ENCODE data around the gene TMEM116.
A peak's percentile ranks its signal among the peaks of the same experiment; 100 is the strongest.
"Not testable (repeated sequence)": the region's sequence is repeated elsewhere in the genome, so short reads cannot be mapped to it uniquely, and the experiment has no call there.

TMEM116 gene

DNA sequence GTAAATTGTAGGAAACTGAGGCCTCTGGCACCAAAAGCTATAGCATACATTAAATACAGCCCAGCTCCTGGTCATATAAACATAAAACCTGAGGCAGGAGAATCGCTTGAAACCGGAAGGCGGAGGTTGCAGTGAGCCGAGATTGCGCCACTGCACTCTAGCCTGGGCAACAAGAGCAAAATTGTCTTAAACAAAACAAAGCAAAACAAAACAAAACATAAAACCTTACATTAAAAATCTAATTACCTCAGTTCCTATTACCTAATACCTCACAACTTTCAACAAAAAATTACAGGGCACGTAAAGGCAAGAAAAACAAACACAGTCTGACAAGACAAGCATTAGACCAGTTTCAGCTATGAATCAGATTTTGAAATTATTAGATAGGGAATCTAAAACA is 36.7 kb downstream of the TMEM116 start:
- Mint-ChIP-seq H3K4me1 (ENCODE audit: low read depth) (peaks cover 7% of the 10 kb centered on the region), H3K27ac (no peak overlapping the region), H3K4me3 (no peak overlapping the region), H3K9me3 (peaks cover 6% of the 10 kb centered on the region), H3K36me3 (ENCODE audit: low read depth) (peaks cover 10% of the 10 kb centered on the region), H3K27me3 (ENCODE audit: low read depth) (no peaks in the 10 kb centered on the region)

DNA sequence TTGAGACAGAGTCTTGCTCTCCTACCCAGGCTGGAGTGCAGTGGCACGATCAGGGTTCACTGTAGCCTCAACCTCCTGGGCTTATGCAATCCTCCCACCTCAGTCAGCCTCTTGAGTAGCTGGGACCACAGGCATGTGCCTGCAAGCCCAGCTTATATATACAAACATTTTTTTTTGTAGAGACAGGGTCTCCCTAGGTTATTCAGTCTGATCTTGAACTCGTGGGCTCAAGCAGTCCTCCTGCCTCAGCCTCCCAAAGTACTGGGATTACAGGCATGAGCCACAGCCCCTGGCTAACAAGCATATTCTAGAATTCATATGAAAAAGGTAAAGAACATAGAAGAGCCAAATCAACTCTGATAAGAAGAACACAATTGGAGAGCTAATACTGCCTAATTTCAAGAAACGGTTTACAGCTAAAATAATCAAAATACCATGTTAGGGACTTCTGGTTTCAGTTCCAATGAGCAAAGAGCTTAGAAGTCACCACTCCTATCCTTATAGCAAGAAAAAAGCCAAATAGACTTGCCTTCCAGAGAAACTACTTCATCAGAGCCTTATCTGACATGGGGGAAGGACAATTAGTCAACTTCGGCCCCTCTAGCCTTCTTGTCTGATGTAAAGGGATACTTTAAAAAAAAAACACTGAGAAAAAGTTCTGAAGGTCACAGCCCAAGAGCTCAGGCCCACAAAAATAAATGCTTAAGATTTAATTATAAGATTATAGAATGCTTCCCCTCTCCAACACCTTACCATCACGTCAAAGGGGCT is 37.6 kb downstream of the TMEM116 start:
- H3K27me3 Mint-ChIP-seq (ENCODE audit: low read depth): no peaks in the 10 kb centered on the region

DNA sequence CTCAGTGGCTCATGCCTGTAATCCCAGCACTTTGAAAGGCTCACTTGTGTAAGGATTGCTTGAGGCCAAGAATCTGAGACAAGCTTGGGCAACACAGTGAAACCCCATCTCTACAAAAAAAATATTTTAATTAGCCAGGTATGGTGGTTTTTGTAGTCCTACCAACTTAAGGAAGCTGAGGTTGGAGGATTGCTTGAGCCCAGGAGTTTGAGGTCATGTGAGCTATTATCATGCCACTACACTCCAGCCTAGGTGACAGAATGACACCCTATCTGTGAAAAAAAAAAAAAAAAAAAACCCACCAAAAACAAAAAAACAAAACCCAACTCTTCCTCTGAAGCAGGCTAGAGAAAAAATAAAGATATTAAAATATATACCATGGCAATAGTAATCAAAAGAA is 41.2 kb downstream of the TMEM116 start:
- peaks cover 25% of the 10 kb centered on the region for H3K9me3 Mint-ChIP-seq
- H3K4me3 Mint-ChIP-seq: no peak overlapping the region
- H3K36me3 Mint-ChIP-seq (ENCODE audit: low read depth): peaks cover 17% of the 10 kb centered on the region
- peaks cover 13% of the 10 kb centered on the region for H3K4me1 Mint-ChIP-seq (ENCODE audit: low read depth)
- no peak overlapping the region for H3K27ac Mint-ChIP-seq
- no peaks in the 10 kb centered on the region for H3K27me3 Mint-ChIP-seq (ENCODE audit: low read depth)

More for the DNA sequence above, 37.6 kb downstream of the TMEM116 start:
- H3K9me3 Mint-ChIP-seq: peaks cover 12% of the 10 kb centered on the region
- H3K4me1 Mint-ChIP-seq (ENCODE audit: low read depth): peaks cover 7% of the 10 kb centered on the region
- H3K4me3 Mint-ChIP-seq: no peak overlapping the region
- peaks cover 12% of the 10 kb centered on the region for H3K36me3 Mint-ChIP-seq (ENCODE audit: low read depth)
- H3K27ac Mint-ChIP-seq: peak overlapping the region; percentile 71

DNA sequence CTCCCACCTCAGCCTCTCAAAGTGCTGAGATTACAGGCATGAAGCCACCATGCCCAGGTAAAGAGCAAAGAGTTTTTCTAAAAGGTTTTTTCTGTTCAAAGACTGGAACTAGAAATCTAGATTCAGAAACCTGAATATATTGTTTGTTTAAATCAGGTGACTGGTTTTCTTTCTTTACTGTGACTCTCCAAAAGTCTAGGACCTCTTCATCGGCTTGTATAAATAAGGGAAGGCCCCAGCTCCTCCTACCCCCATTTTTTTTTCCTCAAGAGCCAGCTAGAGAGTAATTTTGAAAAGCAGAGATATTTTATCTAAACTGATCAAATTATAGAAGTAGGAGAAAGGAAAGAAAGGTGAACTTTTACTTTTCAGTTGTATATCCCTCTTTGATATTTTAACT is 48.0 kb downstream of the TMEM116 start:
- Mint-ChIP-seq H3K27me3 (ENCODE audit: low read depth) (no peaks in the 10 kb centered on the region), H3K36me3 (ENCODE audit: low read depth) (peaks cover 43% of the 10 kb centered on the region)

DNA sequence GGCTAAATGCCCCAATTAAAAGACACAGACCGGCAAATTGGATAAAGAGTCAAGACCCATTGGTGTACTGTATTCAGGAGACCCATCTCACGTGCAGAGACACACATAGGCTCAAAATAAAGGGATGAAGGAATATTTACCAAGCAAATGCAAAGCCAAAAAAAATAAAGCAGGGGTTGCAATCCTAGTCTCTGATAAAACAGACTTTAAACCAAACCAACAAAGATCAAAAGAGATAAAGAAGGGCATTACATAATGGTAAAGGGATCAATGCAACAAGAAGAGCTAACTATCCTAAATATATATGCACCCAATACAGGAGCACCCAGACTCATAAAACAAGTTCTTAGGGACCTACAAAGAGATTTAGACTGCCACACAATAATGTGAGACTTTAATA is 53.4 kb downstream of the TMEM116 start:
- not testable (repeated sequence) for H3K27ac Mint-ChIP-seq; H3K27me3 Mint-ChIP-seq (ENCODE audit: low read depth); H3K4me3 Mint-ChIP-seq; H3K4me1 Mint-ChIP-seq (ENCODE audit: low read depth)
- Mint-ChIP-seq H3K36me3 (ENCODE audit: low read depth) (peaks cover 56% of the 10 kb centered on the region), H3K9me3 (peaks cover 54% of the 10 kb centered on the region)

More for the DNA sequence above, 48.0 kb downstream of the TMEM116 start:
- Mint-ChIP-seq H3K4me3 (no peak overlapping the region), H3K27ac (no peak overlapping the region), H3K4me1 (ENCODE audit: low read depth) (peaks cover 13% of the 10 kb centered on the region), H3K9me3 (peaks cover 36% of the 10 kb centered on the region)

DNA sequence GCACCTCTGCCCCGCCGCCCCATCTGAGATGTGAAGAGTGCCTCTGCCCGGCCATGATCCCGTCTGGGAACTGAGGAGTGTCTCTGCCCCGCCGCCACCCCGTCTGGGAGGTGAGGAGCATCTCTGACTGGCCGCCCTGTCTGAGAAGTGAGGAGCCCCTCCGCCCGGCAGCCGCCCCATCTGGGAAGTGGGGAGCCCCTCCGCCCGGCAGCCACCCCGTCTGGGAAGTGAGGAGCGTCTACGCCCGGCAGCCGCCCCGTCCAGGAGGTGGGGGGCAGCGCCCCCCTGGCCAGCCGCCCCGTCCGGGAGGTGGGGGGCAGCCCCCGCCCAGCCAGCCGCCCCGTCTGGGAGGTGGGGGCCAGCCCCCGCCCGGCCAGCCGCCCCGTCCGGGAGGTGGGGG is 55.7 kb downstream of the TMEM116 start:
- H3K4me3 Mint-ChIP-seq; H3K27ac Mint-ChIP-seq; H3K27me3 Mint-ChIP-seq (ENCODE audit: low read depth); H3K4me1 Mint-ChIP-seq (ENCODE audit: low read depth): not testable (repeated sequence)
- peaks cover 56% of the 10 kb centered on the region for H3K36me3 Mint-ChIP-seq (ENCODE audit: low read depth)
- peaks cover 62% of the 10 kb centered on the region for H3K9me3 Mint-ChIP-seq

DNA sequence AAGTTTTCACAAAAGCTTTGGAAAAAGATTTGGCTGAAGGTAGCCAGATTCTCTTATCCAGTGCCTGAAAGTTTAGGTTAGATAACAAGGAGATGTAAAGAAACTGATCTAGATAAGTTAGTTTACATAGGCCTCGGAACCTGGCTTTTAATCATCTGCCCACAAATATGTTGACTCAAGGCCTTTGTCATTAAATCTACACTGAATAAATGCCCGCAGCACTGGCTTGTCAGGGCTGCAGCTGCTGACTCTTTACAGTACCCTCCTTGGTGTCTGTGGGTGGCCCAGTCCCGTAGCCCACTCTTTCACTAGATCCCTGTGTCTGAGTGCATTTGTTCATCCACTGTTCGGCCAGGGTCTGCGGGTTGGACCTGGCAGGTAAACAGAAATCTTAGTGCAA is 58.0 kb downstream of the TMEM116 start:
- Mint-ChIP-seq H3K27ac (no peak overlapping the region), H3K4me3 (no peak overlapping the region), H3K36me3 (ENCODE audit: low read depth) (peaks cover 45% of the 10 kb centered on the region), H3K4me1 (ENCODE audit: low read depth) (peaks cover 24% of the 10 kb centered on the region), H3K9me3 (peaks cover 47% of the 10 kb centered on the region), H3K27me3 (ENCODE audit: low read depth) (no peaks in the 10 kb centered on the region)

DNA sequence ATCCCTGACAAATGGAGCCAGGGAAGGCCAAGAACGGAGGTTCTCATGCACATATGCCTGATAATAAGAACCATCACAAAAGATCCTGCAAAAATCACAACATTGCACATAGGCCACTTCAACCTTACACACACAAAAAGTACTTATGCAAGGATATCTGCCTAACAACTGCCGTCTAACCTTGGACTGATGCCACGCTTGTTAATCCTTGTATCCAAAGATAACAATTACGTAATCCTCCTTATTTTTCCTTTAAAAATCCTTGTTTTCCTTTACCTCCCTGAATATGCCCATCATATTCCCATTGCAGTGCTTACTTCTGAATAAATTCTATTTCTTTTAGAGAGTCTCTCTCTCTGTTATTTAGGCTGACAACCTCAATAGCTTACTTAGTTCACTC is 59.5 kb downstream of the TMEM116 start:
- Mint-ChIP-seq H3K36me3 (ENCODE audit: low read depth) (peaks cover 33% of the 10 kb centered on the region), H3K9me3 (peaks cover 34% of the 10 kb centered on the region), H3K27me3 (ENCODE audit: low read depth) (no peaks in the 10 kb centered on the region), H3K4me1 (ENCODE audit: low read depth) (peaks cover 23% of the 10 kb centered on the region), H3K4me3 (no peak overlapping the region), H3K27ac (no peak overlapping the region)

DNA sequence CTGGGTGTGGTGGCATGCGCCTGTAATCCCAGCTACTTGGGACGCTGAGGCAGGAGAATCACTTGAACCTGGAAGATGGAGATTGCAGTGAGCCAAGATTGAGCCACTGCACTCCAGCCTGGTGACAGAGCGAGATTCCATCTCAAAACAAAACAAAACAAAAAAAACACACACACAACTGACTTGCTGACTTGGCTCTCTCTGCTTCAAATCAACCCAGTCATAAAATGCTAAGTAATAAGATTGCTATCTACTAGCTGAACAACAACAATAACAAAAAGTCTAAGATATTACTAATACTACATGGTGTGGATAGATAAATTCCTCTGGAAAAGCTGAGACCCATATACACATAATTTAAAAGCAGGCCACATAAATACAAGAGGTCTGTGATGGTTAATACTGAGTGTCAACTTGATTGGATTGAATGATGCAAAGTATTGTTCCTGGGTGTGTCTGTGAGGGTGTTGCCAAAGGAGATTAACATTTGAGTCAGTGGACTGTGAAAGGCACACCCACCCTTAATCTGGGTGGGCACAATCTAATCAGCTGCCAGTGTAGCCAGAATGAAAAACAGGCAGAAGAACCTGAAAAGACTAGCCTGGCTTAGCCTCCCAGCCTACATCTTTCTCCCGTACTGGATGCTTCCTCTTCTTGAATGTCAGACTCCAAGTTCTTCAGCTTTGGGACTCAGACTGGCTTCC is 60.7 kb downstream of the TMEM116 start:
- Mint-ChIP-seq H3K4me1 (ENCODE audit: low read depth) (peaks cover 26% of the 10 kb centered on the region), H3K9me3 (peaks cover 32% of the 10 kb centered on the region), H3K36me3 (ENCODE audit: low read depth) (peaks cover 30% of the 10 kb centered on the region)
- not testable (repeated sequence) for H3K4me3 Mint-ChIP-seq; H3K27ac Mint-ChIP-seq; H3K27me3 Mint-ChIP-seq (ENCODE audit: low read depth)

DNA sequence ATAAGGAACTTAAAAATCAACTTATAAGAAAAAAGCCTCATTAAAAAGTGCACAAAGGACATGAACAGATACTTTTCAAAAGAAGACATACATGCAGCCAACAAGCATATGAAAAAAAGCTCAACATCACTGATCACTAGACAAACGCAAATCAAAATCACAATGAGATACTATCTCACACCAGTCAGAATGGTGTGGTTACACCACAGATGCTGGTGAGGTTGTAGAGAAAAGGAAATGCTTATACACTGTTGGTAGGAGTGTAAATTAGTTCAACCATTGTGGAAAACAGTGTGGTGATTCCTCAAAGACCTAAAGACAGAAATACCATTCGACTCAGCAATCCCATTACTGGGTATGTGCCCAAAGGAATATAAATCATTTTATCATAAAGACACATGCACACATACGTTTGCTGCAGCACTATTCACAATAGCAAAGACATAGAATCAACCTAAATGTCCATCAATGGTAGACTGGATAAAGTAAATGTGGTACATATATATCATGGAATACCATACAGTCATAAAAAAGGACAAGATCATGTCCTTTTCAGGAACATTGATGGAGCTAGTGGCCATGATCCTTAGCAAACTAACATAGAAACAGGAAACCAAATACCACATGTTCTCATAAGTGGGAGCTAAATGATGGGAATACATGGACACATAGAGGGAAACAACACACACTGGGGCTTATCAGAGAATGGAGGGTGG is 61.8 kb downstream of the TMEM116 start:
- H3K4me3 Mint-ChIP-seq: peak overlapping the region; percentile 35

DNA sequence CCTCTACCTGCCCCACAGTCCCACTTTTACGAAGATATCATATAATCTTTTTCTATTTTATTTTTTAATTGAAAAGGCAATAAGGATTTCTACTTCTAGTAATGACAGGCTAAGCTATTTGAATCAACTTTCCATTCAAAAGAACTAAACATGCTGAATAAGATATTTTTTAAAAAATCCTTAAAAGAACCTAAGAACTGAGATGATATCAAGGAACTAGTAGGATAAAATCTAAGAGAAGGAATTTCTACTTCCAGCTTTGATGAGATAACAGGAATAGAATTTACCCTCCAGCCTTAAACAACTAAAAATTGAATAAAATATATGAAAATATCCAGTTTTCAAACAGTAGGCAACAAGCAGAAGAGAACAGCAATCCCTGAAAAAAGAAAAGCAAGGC is 69.0 kb downstream of the TMEM116 start:
- Mint-ChIP-seq H3K27ac (no peak overlapping the region), H3K9me3 (no peaks in the 10 kb centered on the region), H3K4me1 (ENCODE audit: low read depth) (peaks cover 18% of the 10 kb centered on the region), H3K27me3 (ENCODE audit: low read depth) (no peaks in the 10 kb centered on the region), H3K4me3 (no peak overlapping the region), H3K36me3 (ENCODE audit: low read depth) (no peaks in the 10 kb centered on the region)

More for the DNA sequence above, 61.8 kb downstream of the TMEM116 start:
- Mint-ChIP-seq H3K36me3 (ENCODE audit: low read depth) (peaks cover 28% of the 10 kb centered on the region), H3K27ac (peak overlapping the region; percentile 9), H3K9me3 (peaks cover 27% of the 10 kb centered on the region), H3K4me1 (ENCODE audit: low read depth) (peaks cover 31% of the 10 kb centered on the region)
- not testable (repeated sequence) for H3K27me3 Mint-ChIP-seq (ENCODE audit: low read depth)

DNA sequence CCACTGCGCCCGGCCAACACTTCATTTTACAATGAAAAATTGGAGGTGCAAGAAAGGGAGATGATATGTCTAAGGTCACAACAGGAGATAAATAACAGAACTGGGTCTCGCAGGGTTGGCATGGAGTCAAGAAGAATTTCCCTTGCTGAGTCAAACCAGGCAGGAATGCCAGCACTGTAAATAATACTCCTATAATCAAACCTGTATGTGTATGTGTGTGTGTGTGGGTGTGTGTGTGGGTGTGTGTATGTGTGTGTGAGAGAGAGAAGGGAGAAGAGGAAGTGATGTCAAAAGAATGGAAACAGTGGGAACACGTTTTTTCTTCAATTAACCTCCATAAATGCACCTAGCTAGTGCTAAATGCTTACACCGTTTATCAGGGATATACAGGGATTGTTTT is 70.4 kb downstream of the TMEM116 start:
- Mint-ChIP-seq H3K4me1 (ENCODE audit: low read depth) (peaks cover 16% of the 10 kb centered on the region), H3K4me3 (no peak overlapping the region), H3K27ac (no peak overlapping the region), H3K27me3 (ENCODE audit: low read depth) (no peaks in the 10 kb centered on the region), H3K9me3 (no peaks in the 10 kb centered on the region), H3K36me3 (ENCODE audit: low read depth) (no peaks in the 10 kb centered on the region)

DNA sequence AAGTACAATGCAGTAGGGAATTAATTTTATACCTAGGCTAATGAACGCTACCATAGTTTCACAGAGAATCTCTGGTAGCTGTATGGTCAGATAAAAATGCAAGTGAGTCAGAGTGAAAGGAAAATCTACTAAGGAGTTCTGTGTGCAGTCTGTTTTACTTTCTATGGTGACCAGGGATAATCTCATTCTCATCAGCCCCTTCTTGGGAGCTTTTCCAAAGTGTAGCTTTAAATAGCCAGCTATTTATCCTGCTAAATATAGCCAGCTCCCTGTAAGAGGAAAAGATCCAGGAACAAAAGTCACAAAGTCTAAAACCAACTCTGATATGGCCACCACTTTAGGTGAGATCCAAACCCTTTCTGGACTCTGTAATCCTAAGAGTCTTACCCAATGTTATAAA is 75.5 kb downstream of the TMEM116 start:
- Mint-ChIP-seq H3K27me3 (ENCODE audit: low read depth) (no peaks in the 10 kb centered on the region), H3K4me3 (no peak overlapping the region), H3K36me3 (ENCODE audit: low read depth) (peaks cover 2% of the 10 kb centered on the region), H3K27ac (no peak overlapping the region), H3K4me1 (ENCODE audit: low read depth) (peaks cover under 1% of the 10 kb centered on the region), H3K9me3 (no peaks in the 10 kb centered on the region)

DNA sequence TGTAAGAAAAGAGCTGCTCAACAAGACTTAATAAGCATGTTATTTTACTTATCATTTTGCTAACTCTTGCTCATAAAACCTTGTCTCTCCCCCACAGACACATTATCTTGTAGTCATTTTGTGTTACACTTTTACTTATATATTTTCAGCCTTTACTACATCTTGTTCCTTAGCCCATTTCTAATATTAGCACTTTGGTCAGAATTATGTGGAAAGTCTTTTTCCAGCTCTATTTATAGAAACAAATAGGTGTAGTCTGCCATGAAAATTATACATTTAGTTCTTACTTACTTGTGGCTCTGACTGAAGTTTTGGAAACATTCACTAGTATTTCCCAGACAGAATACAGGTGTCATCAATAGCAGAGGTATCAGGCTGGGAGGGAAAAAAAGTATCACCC is 76.1 kb downstream of the TMEM116 start:
- Mint-ChIP-seq H3K4me3 (no peak overlapping the region), H3K36me3 (ENCODE audit: low read depth) (peaks cover 2% of the 10 kb centered on the region), H3K4me1 (ENCODE audit: low read depth) (no peaks in the 10 kb centered on the region), H3K27me3 (ENCODE audit: low read depth) (no peaks in the 10 kb centered on the region), H3K9me3 (no peaks in the 10 kb centered on the region), H3K27ac (no peak overlapping the region)

DNA sequence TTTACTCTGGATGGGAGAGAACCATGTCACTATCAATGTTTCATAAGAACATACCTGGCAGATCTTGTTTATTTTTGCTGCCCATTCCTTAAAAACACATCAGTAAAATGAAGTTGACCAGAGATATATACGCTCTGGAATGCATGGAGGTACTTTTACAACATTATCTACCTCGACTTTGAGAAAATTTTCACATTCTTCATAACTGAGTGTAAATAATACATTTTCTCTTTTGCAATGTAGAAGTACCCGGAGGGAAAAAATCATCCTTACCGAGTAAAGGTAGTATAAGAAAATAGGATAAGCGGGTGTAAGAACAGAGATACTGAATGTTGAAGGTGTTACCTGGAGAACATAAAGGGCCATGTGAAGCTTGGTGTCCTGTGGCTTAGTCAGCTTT is 80.7 kb downstream of the TMEM116 start:
- Mint-ChIP-seq H3K36me3 (ENCODE audit: low read depth) (peaks cover 4% of the 10 kb centered on the region), H3K27ac (no peak overlapping the region), H3K4me3 (no peak overlapping the region)

More for the DNA sequence above, 80.7 kb downstream of the TMEM116 start:
- Mint-ChIP-seq H3K27me3 (ENCODE audit: low read depth) (no peaks in the 10 kb centered on the region), H3K4me1 (ENCODE audit: low read depth) (no peaks in the 10 kb centered on the region), H3K9me3 (no peaks in the 10 kb centered on the region)

Measured in T-helper 1 cell treated with Interleukin-12 subunit alpha and Interleukin-12 subunit beta and Interleukin-4 antibody, amounts not matched to agents 30 μg/mL and 1 μg/mL, for 36 hours (primary cell).